Stimulated activated memory B cell treated with anti-CD40 and anti-IgM and Interleukin-4, amounts not matched to agents 10 μg/mL and 1 μg/mL and 100 μg/mL, for 72 hours (primary cell): ENCODE data around the gene GANAB.

Experiments used
- ATAC-seq: fragments of 150-1000 bp; cut with Tn5 transposase; 2 replicates; pipeline ENCODE4 v1.10.0; 2021
- H3K27ac Mint-ChIP-seq: one replicate; pipeline ENCODE4 v1.8.0; 2022; ENCODE audit warnings: mild to moderate bottlenecking, mixed read lengths
- H3K27me3 Mint-ChIP-seq: one replicate; pipeline ENCODE4 v1.8.0; 2022; ENCODE audit warnings: mixed read lengths
- H3K36me3 Mint-ChIP-seq: one replicate; pipeline ENCODE4 v1.8.0; 2022; ENCODE audit warnings: mixed read lengths
- H3K4me1 Mint-ChIP-seq: one replicate; pipeline ENCODE4 v1.8.0; 2022; ENCODE audit warnings: mixed read lengths
- H3K4me3 Mint-ChIP-seq: one replicate; pipeline ENCODE4 v1.8.0; 2022; ENCODE audit warnings: mild to moderate bottlenecking, moderate library complexity, mixed read lengths
- H3K9me3 Mint-ChIP-seq: one replicate; pipeline ENCODE4 v1.8.0; 2022; ENCODE audit warnings: mixed read lengths

GANAB gene

GRCh38 chr11:62615521-62615920 lies 30.9 kb downstream of the GANAB start:
- H3K4me1 Mint-ChIP-seq = peaks cover 21% of the 10 kb centered on the region
- no peak overlapping the region for H3K27ac Mint-ChIP-seq
- no peak for ATAC-seq
- no peaks in the 10 kb centered on the region for H3K27me3 Mint-ChIP-seq
- no peaks in the 10 kb centered on the region for H3K9me3 Mint-ChIP-seq
- no peak overlapping the region for H3K4me3 Mint-ChIP-seq
- peaks cover 22% of the 10 kb centered on the region for H3K36me3 Mint-ChIP-seq

GRCh38 chr11:62614275-62614674 lies 32.1 kb downstream of the GANAB start:
- Mint-ChIP-seq H3K9me3 (no peaks in the 10 kb centered on the region), H3K4me1 (peaks cover 23% of the 10 kb centered on the region), H3K27me3 (no peaks in the 10 kb centered on the region), H3K4me3 (no peak overlapping the region), H3K36me3 (peaks cover 25% of the 10 kb centered on the region), H3K27ac (peak overlapping the region; percentile 94)
- ATAC-seq = no peak

- peaks cover 33% of the 10 kb centered on the region for H3K36me3 Mint-ChIP-seq
- H3K9me3 Mint-ChIP-seq = no peaks in the 10 kb centered on the region
- no peaks in the 10 kb centered on the region for H3K27me3 Mint-ChIP-seq
- no peak for ATAC-seq
- H3K4me3 Mint-ChIP-seq = peak overlapping the region; percentile 66
- H3K4me1 Mint-ChIP-seq = peaks cover 31% of the 10 kb centered on the region
- H3K27ac Mint-ChIP-seq = peak overlapping the region; percentile 94
Measured at GRCh38 chr11:62613291-62613778, 33.1 kb downstream of the GANAB start.

- Mint-ChIP-seq H3K9me3 (no peaks in the 10 kb centered on the region), H3K4me1 (peaks cover 38% of the 10 kb centered on the region), H3K4me3 (peak within 1 kb of the TSS; percentile 97), H3K27me3 (no peaks in the 10 kb centered on the region), H3K36me3 (peaks cover 40% of the 10 kb centered on the region), H3K27ac (peak within 1 kb of the TSS; percentile 94)
- ATAC-seq = peak; percentile 88
Measured at GRCh38 chr11:62612366-62613290, 33.8 kb downstream of the GANAB start, which contains the start of the genes EML3 and ROM1. EML3 (minus strand) TSS chr11:62612775; CDS start chr11:62612457, 318 bp downstream. ROM1 (plus strand) TSS chr11:62613257; CDS start chr11:62613282, 25 bp downstream.

- peak overlapping the region; percentile 94 for H3K27ac Mint-ChIP-seq
- no peaks in the 10 kb centered on the region for H3K27me3 Mint-ChIP-seq
- H3K4me3 Mint-ChIP-seq = peak overlapping the region; percentile 97
- H3K36me3 Mint-ChIP-seq = peaks cover 39% of the 10 kb centered on the region
- H3K4me1 Mint-ChIP-seq = peaks cover 42% of the 10 kb centered on the region
- H3K9me3 Mint-ChIP-seq = no peaks in the 10 kb centered on the region
- ATAC-seq = peak; percentile 58
Measured at GRCh38 chr11:62611705-62612365, 34.6 kb downstream of the GANAB start.

GRCh38 chr11:62610814-62611704 lies 35.4 kb downstream of the GANAB start:
- peaks cover 42% of the 10 kb centered on the region for H3K4me1 Mint-ChIP-seq
- H3K9me3 Mint-ChIP-seq = no peaks in the 10 kb centered on the region
- peaks cover 38% of the 10 kb centered on the region for H3K36me3 Mint-ChIP-seq
- peak overlapping the region; percentile 97 for H3K4me3 Mint-ChIP-seq
- H3K27ac Mint-ChIP-seq = peak overlapping the region; percentile 94
- no peak for ATAC-seq
- H3K27me3 Mint-ChIP-seq = no peaks in the 10 kb centered on the region

- Mint-ChIP-seq H3K27me3 (no peaks in the 10 kb centered on the region), H3K4me1 (peaks cover 42% of the 10 kb centered on the region), H3K36me3 (peaks cover 44% of the 10 kb centered on the region), H3K4me3 (peak overlapping the region; percentile 97), H3K27ac (peak overlapping the region; percentile 94), H3K9me3 (no peaks in the 10 kb centered on the region)
- ATAC-seq = no peak
Measured at GRCh38 chr11:62610403-62610802, 36.0 kb downstream of the GANAB start.

GRCh38 chr11:62608776-62609175 lies 37.6 kb downstream of the GANAB start:
- no peak overlapping the region for H3K27ac Mint-ChIP-seq
- H3K4me1 Mint-ChIP-seq = peaks cover 54% of the 10 kb centered on the region
- no peaks in the 10 kb centered on the region for H3K9me3 Mint-ChIP-seq
- peaks cover 50% of the 10 kb centered on the region for H3K36me3 Mint-ChIP-seq
- ATAC-seq = no peak
- no peak overlapping the region for H3K4me3 Mint-ChIP-seq
- no peaks in the 10 kb centered on the region for H3K27me3 Mint-ChIP-seq

GRCh38 chr11:62607714-62608113 lies 38.7 kb downstream of the GANAB start:
- Mint-ChIP-seq H3K4me3 (no peak overlapping the region), H3K4me1 (peaks cover 62% of the 10 kb centered on the region), H3K9me3 (no peaks in the 10 kb centered on the region), H3K27ac (peak overlapping the region; percentile 27), H3K27me3 (no peaks in the 10 kb centered on the region), H3K36me3 (peaks cover 59% of the 10 kb centered on the region)
- no peak for ATAC-seq

- H3K27me3 Mint-ChIP-seq = no peaks in the 10 kb centered on the region
- peaks cover 57% of the 10 kb centered on the region for H3K4me1 Mint-ChIP-seq
- H3K36me3 Mint-ChIP-seq = peaks cover 65% of the 10 kb centered on the region
- ATAC-seq = no peak
- no peak overlapping the region for H3K4me3 Mint-ChIP-seq
- no peaks in the 10 kb centered on the region for H3K9me3 Mint-ChIP-seq
- H3K27ac Mint-ChIP-seq = no peak overlapping the region
Measured at GRCh38 chr11:62605902-62606301, 40.5 kb downstream of the GANAB start.

- Mint-ChIP-seq H3K27me3 (no peaks in the 10 kb centered on the region), H3K36me3 (peaks cover 65% of the 10 kb centered on the region), H3K4me3 (no peak overlapping the region), H3K9me3 (no peaks in the 10 kb centered on the region), H3K27ac (no peak overlapping the region), H3K4me1 (peaks cover 56% of the 10 kb centered on the region)
- ATAC-seq = no peak
Measured at GRCh38 chr11:62605467-62605866, 40.9 kb downstream of the GANAB start.

GRCh38 chr11:62604460-62605120 lies 41.8 kb downstream of the GANAB start:
- Mint-ChIP-seq H3K36me3 (peaks cover 73% of the 10 kb centered on the region), H3K27ac (no peak overlapping the region), H3K4me3 (no peak overlapping the region)

GRCh38 chr11:62603776-62604299 lies 42.6 kb downstream of the GANAB start:
- Mint-ChIP-seq H3K27ac (peak overlapping the region; percentile 6), H3K4me3 (peak overlapping the region; percentile 25), H3K36me3 (peaks cover 73% of the 10 kb centered on the region), H3K27me3 (no peaks in the 10 kb centered on the region), H3K9me3 (peaks cover 3% of the 10 kb centered on the region), H3K4me1 (peaks cover 61% of the 10 kb centered on the region)
- ATAC-seq = no peak

More at GRCh38 chr11:62604460-62605120, 41.8 kb downstream of the GANAB start:
- peaks cover 2% of the 10 kb centered on the region for H3K9me3 Mint-ChIP-seq
- no peaks in the 10 kb centered on the region for H3K27me3 Mint-ChIP-seq
- ATAC-seq = no peak
- peaks cover 58% of the 10 kb centered on the region for H3K4me1 Mint-ChIP-seq

GRCh38 chr11:62603072-62603408 lies 43.4 kb downstream of the GANAB start:
- Mint-ChIP-seq H3K9me3 (peaks cover 3% of the 10 kb centered on the region), H3K36me3 (peaks cover 75% of the 10 kb centered on the region), H3K27me3 (no peaks in the 10 kb centered on the region), H3K4me3 (peak overlapping the region; percentile 30), H3K4me1 (peaks cover 62% of the 10 kb centered on the region), H3K27ac (peak overlapping the region; percentile 6)
- ATAC-seq = no peak
